SW480 (cell line): Measurements from ENCODE around the gene CMTR1.

ENCODE experiments used
- DNase-seq: peaks from one replicate; pipeline ENCODE4 v3.0.0-alpha.2; 2016; ENCODE audit warnings: low spot score

Gene CMTR1

GRCh38 chr6:37512400-37513011, 79.5 kb downstream of the CMTR1 start:
- DNase-seq: peak; percentile 29

GRCh38 chr6:37513155-37513554, 80.1 kb downstream of the CMTR1 start:
- no peak for DNase-seq

GRCh38 chr6:37513576-37513975, 80.6 kb downstream of the CMTR1 start:
- no peak for DNase-seq

- DNase-seq: no peak
Observed at GRCh38 chr6:37514321-37514771, 81.3 kb downstream of the CMTR1 start.

- DNase-seq: no peak
Observed at GRCh38 chr6:37514837-37515236, 81.8 kb downstream of the CMTR1 start.

- DNase-seq: no peak
Observed at GRCh38 chr6:37515712-37516075, 82.7 kb downstream of the CMTR1 start.

GRCh38 chr6:37516076-37516919, 83.3 kb downstream of the CMTR1 start:
- peak; percentile 53 for DNase-seq

GRCh38 chr6:37516920-37517405, 83.9 kb downstream of the CMTR1 start:
- no peak for DNase-seq

- no peak for DNase-seq
Observed at GRCh38 chr6:37517411-37517812, 84.4 kb downstream of the CMTR1 start.

- DNase-seq: no peak
Observed at GRCh38 chr6:37518116-37518515, 85.1 kb downstream of the CMTR1 start.

GRCh38 chr6:37519461-37519860, 86.4 kb downstream of the CMTR1 start:
- DNase-seq: no peak

- DNase-seq: peak; percentile 25
Observed at GRCh38 chr6:37520926-37521325, 87.9 kb downstream of the CMTR1 start.

- DNase-seq: no peak
Observed at GRCh38 chr6:37521674-37522073, 88.7 kb downstream of the CMTR1 start.

- DNase-seq: no peak
Observed at GRCh38 chr6:37522836-37523235, 89.8 kb downstream of the CMTR1 start.

- DNase-seq: no peak
Observed at GRCh38 chr6:37523412-37523811, 90.4 kb downstream of the CMTR1 start.

GRCh38 chr6:37524025-37524969, 91.3 kb downstream of the CMTR1 start:
- no peak for DNase-seq

GRCh38 chr6:37524970-37525318, 91.9 kb downstream of the CMTR1 start:
- no peak for DNase-seq

GRCh38 chr6:37525460-37526357, 92.7 kb downstream of the CMTR1 start:
- DNase-seq: no peak

GRCh38 chr6:37528541-37528940, 95.5 kb downstream of the CMTR1 start:
- no peak for DNase-seq

GRCh38 chr6:37530297-37530696, 97.3 kb downstream of the CMTR1 start:
- DNase-seq: no peak

- DNase-seq: no peak
Observed at GRCh38 chr6:37531026-37531425, 98.0 kb downstream of the CMTR1 start.
